K562 (cell line): ENCODE results near the gene SCGB1A1. TPM values are rescaled to one million over a fixed set of nuclear protein-coding genes. Genes with fewer than 3 reads are reported as not detected.

Experiments used
- ATAC-seq: fragments of 200-7000 bp; cut with Tn5 transposase; 3 replicates; pipeline ENCODE4 v1.9.1; 2020; ENCODE audit warnings: moderate library complexity
- BruUV-seq: library from RNA; stranded (reverse); fragments of 400-500 nt; replicated peaks from 2 replicates; lab custom pipeline; 2021; lab: Mats Ljungman, UMichigan
- CTCF ChIA-PET: fragments of 300-600 bp; formaldehyde crosslinking; extraction: SDS; loops from one replicate; lab custom pipeline; 2021; ENCODE audit warnings: low intra/inter-chr PET ratio; lab: Yijun Ruan, JAX
- POLR2A ChIA-PET: fragments of 300-600, 350-650 bp; sonication (Branson Sonifier 250); formaldehyde crosslinking; extraction: SDS; loops from one replicate; lab custom pipeline; 2021; ENCODE audit warnings: antibody characterized with exemption, inconsistent platforms; lab: Yijun Ruan, JAX
- DNase-seq, 4 experiments: peaks; one replicate each; pipeline versions ENCODE4 v3.0.0 to v3.0.0-alpha.2; 2011 to 2018; ENCODE audit warnings: low spot score in 3 of 4, mixed read lengths in 3 of 4; ENCODE audit errors: extremely low read depth in 1 of 4
- FAIRE-seq: peaks from 2 replicates; lab custom pipeline; 2011; peaks lifted over from hg19 to GRCh38; lab: Jason Lieb, UNC
- H2AFZ ChIP-seq: 2 replicates; pipeline ENCODE4 v1.6.0; 2011; ENCODE audit warnings: low read depth, low read length, control low read depth, inconsistent platforms
- H3K27ac ChIP-seq: fragments of 200-600 bp; 3 replicates; pipeline ENCODE4 v1.8.0; 2011; ENCODE audit warnings: low read depth, mild to moderate bottlenecking, control low read depth, inconsistent platforms, low read length, moderate library complexity, mixed read lengths; ENCODE audit errors: extremely low read depth
- H3K27me3 ChIP-seq, 2 experiments: fragments of 300-600 bp in 1 of 2; 2 replicates in 1 of 2; 3 replicates in 1 of 2; pipeline versions ENCODE4 v1.6.0 to v1.8.0; 2011; ENCODE audit warnings: inconsistent platforms in 2 of 2, low read length in 2 of 2, mild to moderate bottlenecking in 1 of 2, mixed read lengths in 1 of 2, moderate library complexity in 1 of 2; ENCODE audit not compliant: control insufficient read depth in 2 of 2, insufficient read depth in 2 of 2
- H3K36me3 ChIP-seq: fragments of 300-600 bp; 3 replicates; pipeline ENCODE4 v1.8.0; 2011; ENCODE audit warnings: mild to moderate bottlenecking, low read length, inconsistent platforms; ENCODE audit not compliant: control insufficient read depth, insufficient read depth
- H3K4me1 ChIP-seq, 2 experiments: fragments of 200-600 bp in 1 of 2; replicated peaks in 1 of 2; 2 replicates in 1 of 2; 3 replicates in 1 of 2; pipeline versions ENCODE4 v1.5.1 to v1.8.0; 2011; ENCODE audit warnings: inconsistent platforms in 2 of 2, low read length in 2 of 2, mild to moderate bottlenecking in 1 of 2, mixed read lengths in 1 of 2, moderate library complexity in 1 of 2; ENCODE audit not compliant: control insufficient read depth in 2 of 2, insufficient read depth in 2 of 2
- H3K4me2 ChIP-seq: 2 replicates; pipeline ENCODE4 v1.6.1; 2011; ENCODE audit warnings: low read length, control low read depth, inconsistent platforms, mixed read lengths; ENCODE audit not compliant: insufficient read depth
- H3K4me3 ChIP-seq: fragments of 200-600 bp; sonication (generic), shearing (Covaris generic); 2 replicates; pipeline ENCODE4 v1.5.1; 2016; ENCODE audit warnings: control low read depth, inconsistent platforms
- H3K79me2 ChIP-seq: fragments of 200-600 bp; 3 replicates; pipeline ENCODE4 v1.8.0; 2011; ENCODE audit warnings: low read length, inconsistent platforms; ENCODE audit not compliant: control insufficient read depth, insufficient read depth
- H3K9ac ChIP-seq, 2 experiments: 2 replicates each; pipeline versions ENCODE4 v1.6.0 to v1.6.1; 2011; ENCODE audit warnings: low read depth in 2 of 2, low read length in 2 of 2, control low read depth in 1 of 2, inconsistent platforms in 1 of 2, mild to moderate bottlenecking in 1 of 2, mixed read lengths in 1 of 2; ENCODE audit not compliant: insufficient read depth in 1 of 2
- H3K9me1 ChIP-seq: one replicate; pipeline ENCODE4 v1.6.0; 2011; ENCODE audit warnings: inconsistent platforms, mild to moderate bottlenecking, low read length, moderate library complexity; ENCODE audit not compliant: control insufficient read depth, insufficient read depth
- H3K9me3 ChIP-seq: replicated peaks from 2 replicates; pipeline ENCODE4 v1.5.1; 2011; ENCODE audit warnings: low read depth, low read length, inconsistent platforms; ENCODE audit not compliant: control insufficient read depth, insufficient read depth
- H4K20me1 ChIP-seq: replicated peaks from 2 replicates; pipeline ENCODE4 v1.6.1; 2011; ENCODE audit warnings: low read length, inconsistent platforms, mixed read lengths; ENCODE audit not compliant: control insufficient read depth, insufficient read depth
- ADNP ChIP-seq: fragments of 200-800 bp; sonication (Bioruptor generic); IDR thresholded peaks from 2 replicates; pipeline ENCODE4 v1.6.1; 2016; ENCODE audit warnings: missing genetic modification characterization, missing compliant biosample characterization
- CHCHD3 ChIP-seq: fragments of 250-450 bp; sonication (Bioruptor Pico); IDR thresholded peaks from 2 replicates; pipeline ENCODE4 v2.1.2; 2022; ENCODE audit warnings: mild to moderate bottlenecking
- DACH1 ChIP-seq: fragments of 450-650 bp; IDR thresholded peaks from 2 replicates; pipeline ENCODE4 v1.6.1; 2018; ENCODE audit not compliant: partially characterized antibody
- ELK1 ChIP-seq: sonication (generic); formaldehyde crosslinking; IDR thresholded peaks from 2 replicates; pipeline ENCODE4 v1.8.1; 2022; ENCODE audit warnings: missing genetic modification reagents
- GATAD2B ChIP-seq: fragments of 450-650 bp; IDR thresholded peaks from 2 replicates; pipeline ENCODE4 v1.6.1; 2017; ENCODE audit warnings: mild to moderate bottlenecking, borderline replicate concordance
- HMGN3 ChIP-seq: IDR thresholded peaks from 2 replicates; pipeline ENCODE4 v1.6.1; 2011; ENCODE audit warnings: borderline replicate concordance, low read depth, mild to moderate bottlenecking, mixed read lengths, low read length; ENCODE audit not compliant: insufficient read length; ENCODE audit errors: extremely low read depth
- PATZ1 ChIP-seq: fragments of 250-450 bp; sonication (Bioruptor Pico); IDR thresholded peaks from 2 replicates; pipeline ENCODE4 v1.5.0; 2020; ENCODE audit warnings: mild to moderate bottlenecking, borderline replicate concordance
- RUNX1 ChIP-seq: sonication (generic); IDR thresholded peaks from 2 replicates; pipeline ENCODE4 v1.6.1; 2016; ENCODE audit warnings: antibody characterized with exemption, low read depth
- SIX5 ChIP-seq, 2 experiments: IDR thresholded peaks; 2 replicates each; pipeline ENCODE4 v1.6.1; 2011; ENCODE audit warnings: low read length in 2 of 2, borderline replicate concordance in 1 of 2, low read depth in 1 of 2, mild to moderate bottlenecking in 1 of 2, moderate library complexity in 1 of 2; ENCODE audit not compliant: insufficient read depth in 1 of 2
- SOX6 ChIP-seq: fragments of 450-650 bp; IDR thresholded peaks from 2 replicates; pipeline ENCODE4 v1.6.1; 2014; ENCODE audit warnings: mild to moderate bottlenecking
- ZNF24 ChIP-seq: fragments of 450-650 bp; IDR thresholded peaks from 2 replicates; pipeline ENCODE4 v1.6.1; 2016
- ZNF3 ChIP-seq: fragments of 250-450 bp; sonication (Bioruptor Pico); IDR thresholded peaks from 2 replicates; pipeline ENCODE4 v1.5.0; 2021; ENCODE audit warnings: mild to moderate bottlenecking, moderate library complexity
- ZNF699 ChIP-seq: fragments of 250-450 bp; sonication (Bioruptor Pico); IDR thresholded peaks from 2 replicates; pipeline ENCODE4 v1.8.0; 2021; ENCODE audit warnings: mild to moderate bottlenecking, moderate library complexity; ENCODE audit not compliant: insufficient replicate concordance
- WGBS: fragments of 100-300 bp; shearing (Covaris generic); methylation state at CpG from one replicate; pipeline ENCODE4 v1.1.6; 2016; ENCODE audit warnings: low coverage, mixed read lengths; ENCODE audit not compliant: insufficient coverage; ENCODE audit errors: missing lambda C conversion rate; 5-methylcytosine and 5-hydroxymethylcytosine counted together
- in situ Hi-C: fragments of 300-500 bp; cut with MboI; formaldehyde crosslinking; loops from 4 replicates; pipeline ENCODE4 v1.15.0; 2018; ENCODE audit warnings: inconsistent platforms, mixed read lengths
- intact Hi-C: fragments of 100-400 bp; cut with micrococcal nuclease; formaldehyde crosslinking; loops from 2 replicates; pipeline ENCODE4 v1.14.2; 2022
- polyA plus RNA-seq, 8 experiments: library from polyadenylated mRNA; depleted of rRNA in 4 of 8; stranded (reverse) in 5 of 8; unstranded in 3 of 8; fragments of >200 nt; fragmentation: Nextera tagmentation in 2 of 8; fragmentation: Illumina TruSeq in 1 of 8; extraction: Ambion mirVana in 2 of 8; extraction: Trizol in 1 of 8; gene quantifications; 2 replicates each; pipeline versions ENCODE4 v1.2.1 to v1.2.3, GENCODE V29; 2011 to 2014; ENCODE audit warnings: inconsistent platforms in 1 of 8, missing spikeins in 1 of 8
- total RNA-seq, 7 experiments: library from RNA; depleted of rRNA in 6 of 7; stranded (reverse); fragments of >200 nt in 6 of 7; fragmentation: Illumina TruSeq in 2 of 7; extraction: Trizol in 2 of 7; gene quantifications; 2 replicates each; pipeline versions ENCODE4 v1.2.1 to v1.2.3, GENCODE V29; 2011 to 2021; ENCODE audit warnings: low replicate concordance in 1 of 7
- TF ChIP-seq, protein P1 (sequence below), 2 experiments: IDR thresholded peaks; 2 replicates each; pipeline ENCODE4 v1.6.1; 2012; ENCODE audit warnings: improper control_type of control experiment in 2 of 2, low read depth in 2 of 2, low read length in 2 of 2, borderline replicate concordance in 1 of 2
- TF ChIP-seq, protein P2 (sequence below): fragments of 250-450 bp; sonication (Bioruptor Pico); IDR thresholded peaks from 2 replicates; pipeline ENCODE4 v1.4.0; 2020
- TF ChIP-seq, protein P3 (sequence below): fragments of 250-450 bp; sonication (Bioruptor Pico); IDR thresholded peaks from 2 replicates; pipeline ENCODE4 v1.5.0; 2021

The SCGB1A1 gene
- total and polyA plus RNA-seq, 9 of the 15 experiments (the other 6 are each of a cell fraction or from before 2014, with no cell fraction given), result 0.55 TPM; not detected in 8

DNA sequence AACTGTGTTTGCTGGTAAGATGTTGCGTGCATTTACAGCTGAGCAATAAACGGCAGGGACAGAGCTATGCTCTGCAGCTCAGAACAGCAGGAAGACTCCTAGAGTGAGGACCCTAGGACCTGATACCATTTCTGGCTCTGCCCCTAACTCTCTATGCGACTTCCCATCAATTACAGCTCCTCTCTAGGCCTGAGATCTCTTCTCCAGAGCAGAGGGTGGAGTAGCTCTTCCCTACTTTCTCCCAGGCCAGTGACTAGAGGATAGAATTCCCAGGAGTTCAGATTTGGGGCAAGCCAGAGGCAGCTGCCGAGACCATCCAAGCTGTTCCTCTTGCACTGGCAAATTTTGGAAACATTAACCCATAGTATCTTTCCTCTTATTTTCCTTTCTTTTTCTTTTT lies 12.8 kb upstream of the SCGB1A1 start:
- intact Hi-C loops, result no loop called here
- CTCF ChIA-PET, result no interaction called here
- Histone ChIP-seq H3K27ac (no peak overlapping the region), H3K27me3 (no peaks in the 10 kb centered on the region), H4K20me1 (no peaks in the 10 kb centered on the region), H3K9me3 (no peaks in the 10 kb centered on the region), H2AFZ (0 out of 2 replicates have a peak overlapping the region, but pooled peaks have one; percentile 2), H3K4me3 (no peak overlapping the region), H3K4me1 (peaks cover 3 to 15% of the 10 kb centered on the region in 2 experiments; a peak in 4 of 5 replicates), H3K9ac (no peak overlapping the region), H3K9me1 (no peaks in the 10 kb centered on the region), H3K79me2 (no peaks in the 10 kb centered on the region), H3K4me2 (no peak overlapping the region), H3K36me3 (no peaks in the 10 kb centered on the region)
- POLR2A ChIA-PET, result interaction anchor here (0.6 to 1.4 kb wide), 3 partner anchors 10 to 155 kb away, joined by 3 to 5 read pairs (median 4); no protein-coding TSS in a partner anchor
- in situ Hi-C loops, result no loop called here
- BruUV-seq, result no TSS peak
- ATAC-seq (no peak), FAIRE-seq (no peak), DNase-seq (no peak)
- WGBS, result 62% methylated on average over 4 of the region's 4 CpGs
- TF ChIP-seq DACH1 (no peak), ZNF3 (CRISPR knock-in tag) (no peak), PATZ1 (no peak), SIX5 (IDR thresholded peaks at IDR 0.05; ENCODE audit: borderline replicate concordance in 1 of 2, insufficient read depth in 1 of 2, low read depth in 1 of 2, low read length in 2 of 2) (no peak), ZNF24 (no peak), HMGN3 (no peak), ADNP (tag) (no peak), SOX6 (no peak), GATAD2B (no peak), ZNF699 (CRISPR knock-in tag) (no peak), RUNX1 (no peak), ELK1 (no peak), CHCHD3 (CRISPR knock-in tag) (no peak)
- TF ChIP-seq, protein P1, sequence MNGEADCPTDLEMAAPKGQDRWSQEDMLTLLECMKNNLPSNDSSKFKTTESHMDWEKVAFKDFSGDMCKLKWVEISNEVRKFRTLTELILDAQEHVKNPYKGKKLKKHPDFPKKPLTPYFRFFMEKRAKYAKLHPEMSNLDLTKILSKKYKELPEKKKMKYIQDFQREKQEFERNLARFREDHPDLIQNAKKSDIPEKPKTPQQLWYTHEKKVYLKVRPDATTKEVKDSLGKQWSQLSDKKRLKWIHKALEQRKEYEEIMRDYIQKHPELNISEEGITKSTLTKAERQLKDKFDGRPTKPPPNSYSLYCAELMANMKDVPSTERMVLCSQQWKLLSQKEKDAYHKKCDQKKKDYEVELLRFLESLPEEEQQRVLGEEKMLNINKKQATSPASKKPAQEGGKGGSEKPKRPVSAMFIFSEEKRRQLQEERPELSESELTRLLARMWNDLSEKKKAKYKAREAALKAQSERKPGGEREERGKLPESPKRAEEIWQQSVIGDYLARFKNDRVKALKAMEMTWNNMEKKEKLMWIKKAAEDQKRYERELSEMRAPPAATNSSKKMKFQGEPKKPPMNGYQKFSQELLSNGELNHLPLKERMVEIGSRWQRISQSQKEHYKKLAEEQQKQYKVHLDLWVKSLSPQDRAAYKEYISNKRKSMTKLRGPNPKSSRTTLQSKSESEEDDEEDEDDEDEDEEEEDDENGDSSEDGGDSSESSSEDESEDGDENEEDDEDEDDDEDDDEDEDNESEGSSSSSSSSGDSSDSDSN (IDR thresholded peaks at IDR 0.05; ENCODE audit: borderline replicate concordance in 1 of 2, low read depth in 2 of 2, low read length in 2 of 2), result no peak
- TF ChIP-seq, protein P2, sequence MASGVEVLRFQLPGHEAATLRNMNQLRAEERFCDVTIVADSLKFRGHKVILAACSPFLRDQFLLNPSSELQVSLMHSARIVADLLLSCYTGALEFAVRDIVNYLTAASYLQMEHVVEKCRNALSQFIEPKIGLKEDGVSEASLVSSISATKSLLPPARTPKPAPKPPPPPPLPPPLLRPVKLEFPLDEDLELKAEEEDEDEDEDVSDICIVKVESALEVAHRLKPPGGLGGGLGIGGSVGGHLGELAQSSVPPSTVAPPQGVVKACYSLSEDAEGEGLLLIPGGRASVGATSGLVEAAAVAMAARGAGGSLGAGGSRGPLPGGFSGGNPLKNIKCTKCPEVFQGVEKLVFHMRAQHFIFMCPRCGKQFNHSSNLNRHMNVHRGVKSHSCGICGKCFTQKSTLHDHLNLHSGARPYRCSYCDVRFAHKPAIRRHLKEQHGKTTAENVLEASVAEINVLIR (CRISPR knock-in tag), result no peak
- TF ChIP-seq, protein P3, sequence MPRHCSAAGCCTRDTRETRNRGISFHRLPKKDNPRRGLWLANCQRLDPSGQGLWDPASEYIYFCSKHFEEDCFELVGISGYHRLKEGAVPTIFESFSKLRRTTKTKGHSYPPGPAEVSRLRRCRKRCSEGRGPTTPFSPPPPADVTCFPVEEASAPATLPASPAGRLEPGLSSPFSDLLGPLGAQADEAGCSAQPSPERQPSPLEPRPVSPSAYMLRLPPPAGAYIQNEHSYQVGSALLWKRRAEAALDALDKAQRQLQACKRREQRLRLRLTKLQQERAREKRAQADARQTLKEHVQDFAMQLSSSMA, result no peak
